GM10248 (cell line): ENCODE data around the gene GRB2.

Experiments used
- CTCF ChIA-PET: fragments of 300-600 bp; sonication (Branson Sonifier 250); formaldehyde crosslinking; extraction: SDS; loops from one replicate; lab custom pipeline; 2021; ENCODE audit warnings: antibody characterized with exemption; lab: Yijun Ruan, JAX
- POLR2A ChIA-PET: fragments of 350-650 bp; sonication (Branson Sonifier 250); formaldehyde crosslinking; extraction: SDS; loops from one replicate; lab custom pipeline; 2020; ENCODE audit warnings: antibody characterized with exemption; lab: Yijun Ruan, JAX
- DNase-seq: peaks from one replicate; pipeline ENCODE4 v3.0.0; 2012; ENCODE audit errors: extremely low spot score
- TF ChIP-seq, protein P1 (sequence below): IDR thresholded peaks from 2 replicates; pipeline ENCODE4 v1.5.1; 2012; ENCODE audit warnings: mild to moderate bottlenecking, low read depth; ENCODE audit errors: extremely low read depth, missing control alignments, control extremely low read depth

GRB2 gene

DNA sequence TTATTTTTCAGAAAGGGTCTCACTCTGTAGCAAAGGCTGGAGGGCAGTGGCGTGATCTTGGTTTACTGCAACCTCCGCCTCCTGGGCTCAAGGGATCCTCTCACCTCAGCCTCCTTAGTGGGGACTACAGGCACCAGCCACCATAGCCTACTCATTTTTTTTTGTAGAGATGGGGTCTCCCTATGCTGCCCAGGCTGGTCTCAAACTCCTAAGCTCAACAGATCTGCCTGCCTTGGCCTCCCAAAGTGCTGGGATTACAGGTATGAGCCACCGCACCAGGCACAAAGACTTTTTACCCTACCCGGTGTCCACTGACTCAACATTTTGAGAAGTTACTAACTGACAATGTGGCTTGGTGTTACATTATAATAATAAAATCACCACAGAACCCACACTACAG lies 7.2 kb downstream of the GRB2 start:
- POLR2A ChIA-PET, result interaction anchor here (0.7 kb wide), 1 partner anchor 98 kb away, joined by 4 read pairs; no protein-coding TSS in a partner anchor

DNA sequence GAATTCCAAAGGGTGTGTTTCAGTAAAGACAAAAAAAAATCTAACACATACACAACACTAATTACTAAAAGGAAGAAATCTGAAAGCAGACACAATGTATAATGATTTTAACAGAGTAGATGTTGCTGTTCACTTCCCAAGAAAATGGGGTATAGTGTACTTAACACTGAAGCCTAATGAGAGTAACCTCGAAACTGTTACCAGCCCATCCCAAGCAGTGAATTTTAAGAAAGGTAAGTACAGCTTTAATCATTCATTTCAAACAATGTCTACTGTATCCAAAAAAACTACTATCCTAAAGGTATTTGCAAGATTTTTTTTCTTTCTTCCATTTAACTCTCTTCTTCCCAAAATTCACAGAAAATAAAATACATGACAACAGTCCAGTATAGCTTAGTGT lies 8.3 kb downstream of the GRB2 start:
- POLR2A ChIA-PET, result interaction anchor here (0.6 to 2.1 kb wide), 6 partner anchors 9 to 212 kb away, joined by 3 to 10 read pairs (median 4); partner anchors contain the start of genes GRB2 and SLC25A19
- TF ChIP-seq, protein P1, sequence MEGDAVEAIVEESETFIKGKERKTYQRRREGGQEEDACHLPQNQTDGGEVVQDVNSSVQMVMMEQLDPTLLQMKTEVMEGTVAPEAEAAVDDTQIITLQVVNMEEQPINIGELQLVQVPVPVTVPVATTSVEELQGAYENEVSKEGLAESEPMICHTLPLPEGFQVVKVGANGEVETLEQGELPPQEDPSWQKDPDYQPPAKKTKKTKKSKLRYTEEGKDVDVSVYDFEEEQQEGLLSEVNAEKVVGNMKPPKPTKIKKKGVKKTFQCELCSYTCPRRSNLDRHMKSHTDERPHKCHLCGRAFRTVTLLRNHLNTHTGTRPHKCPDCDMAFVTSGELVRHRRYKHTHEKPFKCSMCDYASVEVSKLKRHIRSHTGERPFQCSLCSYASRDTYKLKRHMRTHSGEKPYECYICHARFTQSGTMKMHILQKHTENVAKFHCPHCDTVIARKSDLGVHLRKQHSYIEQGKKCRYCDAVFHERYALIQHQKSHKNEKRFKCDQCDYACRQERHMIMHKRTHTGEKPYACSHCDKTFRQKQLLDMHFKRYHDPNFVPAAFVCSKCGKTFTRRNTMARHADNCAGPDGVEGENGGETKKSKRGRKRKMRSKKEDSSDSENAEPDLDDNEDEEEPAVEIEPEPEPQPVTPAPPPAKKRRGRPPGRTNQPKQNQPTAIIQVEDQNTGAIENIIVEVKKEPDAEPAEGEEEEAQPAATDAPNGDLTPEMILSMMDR, result no peak
- no peak for DNase-seq
- CTCF ChIA-PET, result interaction anchor here (0.8 to 3.1 kb wide), 17 partner anchors 10 to 195 kb away, joined by 3 to 21 read pairs (median 5); partner anchors contain the start of genes MIF4GD, SLC25A19 and TSEN54

More for the DNA sequence above, 7.2 kb downstream of the GRB2 start:
- TF ChIP-seq, protein P1, result no peak
- no peak for DNase-seq
- CTCF ChIA-PET, result interaction anchor here (1.1 to 3.1 kb wide), 4 partner anchors 21 to 76 kb away, joined by 3 to 21 read pairs (median 4); no protein-coding TSS in a partner anchor

DNA sequence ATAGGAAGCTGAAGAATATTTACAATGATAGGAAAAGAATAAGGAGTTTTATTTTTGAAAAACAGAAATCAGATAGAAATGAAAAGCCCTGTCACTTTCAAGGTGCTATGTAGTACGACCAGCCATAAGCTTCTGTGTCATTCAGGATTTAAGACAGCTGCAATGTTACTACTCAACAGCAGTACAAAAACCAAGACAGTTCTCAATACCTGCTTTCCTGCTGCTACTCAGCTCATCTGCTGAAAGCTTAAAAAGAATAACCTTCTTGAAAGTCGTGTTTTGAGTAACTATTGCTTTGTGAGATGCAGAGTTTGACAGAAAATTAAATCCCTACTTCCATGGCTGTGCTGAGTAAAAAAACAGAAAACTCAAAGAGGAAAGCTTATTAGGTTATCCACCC lies 8.7 kb downstream of the GRB2 start:
- DNase-seq, result no peak
- TF ChIP-seq, protein P1, result no peak
- ChIA-PET CTCF (interaction anchor here (0.8 to 3.1 kb wide), 19 partner anchors 10 to 195 kb away, joined by 3 to 21 read pairs (median 5); partner anchors contain the start of genes MIF4GD, SLC25A19 and TSEN54), POLR2A (interaction anchor here (0.6 to 2.1 kb wide), 6 partner anchors 9 to 211 kb away, joined by 3 to 10 read pairs (median 4); partner anchors contain the start of genes GRB2 and SLC25A19)

DNA sequence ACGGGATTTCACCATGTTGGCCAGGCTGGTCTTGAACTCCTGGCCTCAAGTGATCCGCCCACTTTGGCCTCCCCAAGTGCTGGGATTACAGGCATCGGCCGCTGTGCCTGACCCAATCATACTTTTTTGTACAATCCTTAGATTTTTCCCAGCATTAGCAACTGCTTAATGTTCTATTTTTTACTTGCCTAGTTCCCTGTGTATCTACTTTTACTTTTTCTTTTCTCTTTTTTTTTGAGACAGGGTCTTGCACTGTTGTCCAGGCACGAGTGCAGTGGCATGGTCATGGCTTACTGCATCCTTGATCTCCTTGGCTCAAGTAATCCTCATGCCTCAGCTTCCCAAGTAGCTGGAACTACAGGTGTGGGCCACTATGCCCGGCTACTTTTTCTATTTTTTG lies 9.5 kb downstream of the GRB2 start:
- TF ChIP-seq, protein P1, result no peak
- DNase-seq, result no peak
- ChIA-PET POLR2A (interaction anchor here (2.1 kb wide), 1 partner anchor 10 kb away, joined by 10 read pairs; the partner anchor contains the start of gene GRB2), CTCF (interaction anchor here (1.1 to 3.1 kb wide), 13 partner anchors 15 to 125 kb away, joined by 3 to 21 read pairs (median 10); partner anchors contain the start of genes MIF4GD, SLC25A19 and TSEN54)

- DNase-seq, result no peak
- ChIA-PET POLR2A (interaction anchor here (0.5 to 1.5 kb wide), 6 partner anchors 14 to 123 kb away, joined by 3 to 4 read pairs (median 3); partner anchors contain the start of gene MIF4GD), CTCF (interaction anchor here (0.7 to 3.1 kb wide), 18 partner anchors 9 to 194 kb away, joined by 3 to 13 read pairs (median 5); partner anchors contain the start of genes MIF4GD and SLC25A19)
- TF ChIP-seq, protein P1, result no peak
These were observed 11.1 kb downstream of the GRB2 start for GRCh38 chr17:75394332-75394918.
